ENCODE data around the gene ADAMTS12. TPM values are rescaled to one million over a fixed set of nuclear protein-coding genes. Genes with fewer than 3 reads are reported as not detected.

Gene ADAMTS12
- total RNA-seq, 2 donors from 2014 or later = 2.3 to 8.9 TPM

DNA sequence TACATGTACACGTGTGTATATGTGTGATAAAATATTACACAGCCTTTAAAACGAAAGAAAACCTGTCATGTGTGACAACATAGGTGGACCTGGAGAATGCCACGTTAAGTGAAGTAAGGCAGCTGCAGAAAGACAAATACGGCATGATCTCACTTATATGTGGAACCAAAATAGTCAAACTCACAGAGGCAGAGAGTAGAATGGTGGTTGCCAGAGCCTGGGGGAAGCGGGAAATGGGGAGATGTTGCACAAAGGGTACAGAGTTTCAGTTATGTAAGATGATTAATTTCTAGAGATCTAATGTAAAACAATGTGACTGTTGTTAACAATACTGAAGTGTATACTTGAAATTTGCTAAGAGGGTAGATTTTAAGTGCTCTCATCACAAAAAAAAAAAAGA, 34.8 kb downstream of the ADAMTS12 start:
- ATAC-seq = no peak

DNA sequence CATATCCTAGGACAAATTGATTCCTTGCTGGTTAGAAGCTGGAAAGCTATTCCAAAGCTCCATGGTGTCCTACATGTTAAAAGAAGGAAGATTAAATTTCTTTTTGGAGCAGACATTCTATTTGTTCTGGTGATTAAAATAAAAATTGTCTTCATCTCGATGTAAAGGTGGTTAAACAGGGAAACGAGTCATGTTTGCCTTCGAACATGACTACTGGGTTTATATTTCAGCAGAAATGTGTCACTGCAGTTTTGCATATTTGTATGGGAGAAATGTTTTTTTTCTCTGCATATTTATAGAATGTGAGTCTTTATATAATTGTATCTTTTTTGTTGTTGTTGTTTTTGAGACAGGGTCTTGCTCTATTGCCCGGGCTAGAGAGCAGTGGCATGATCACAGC, 36.4 kb downstream of the ADAMTS12 start:
- no peak overlapping the region for H3K27ac ChIP-seq
- WGBS, 2 donors = 71 to 72% methylated on average over 4 of the region's 4 CpGs
- H3K4me3 ChIP-seq = no peak overlapping the region
- no peaks in the 10 kb centered on the region for H3K9me3 ChIP-seq
- H3K4me1 ChIP-seq = no peaks in the 10 kb centered on the region
- no peak for DNase-seq
- no peaks in the 10 kb centered on the region for H3K36me3 ChIP-seq (replicated peaks in 1 of 2; ENCODE audit: insufficient read depth in 1 of 2, low read depth in 2 of 2)
- intact Hi-C loops (cut with DNase I) = no loop called here
- no peaks in the 10 kb centered on the region for H3K27me3 ChIP-seq
- ATAC-seq = no peak
- TF ChIP-seq, protein P1, sequence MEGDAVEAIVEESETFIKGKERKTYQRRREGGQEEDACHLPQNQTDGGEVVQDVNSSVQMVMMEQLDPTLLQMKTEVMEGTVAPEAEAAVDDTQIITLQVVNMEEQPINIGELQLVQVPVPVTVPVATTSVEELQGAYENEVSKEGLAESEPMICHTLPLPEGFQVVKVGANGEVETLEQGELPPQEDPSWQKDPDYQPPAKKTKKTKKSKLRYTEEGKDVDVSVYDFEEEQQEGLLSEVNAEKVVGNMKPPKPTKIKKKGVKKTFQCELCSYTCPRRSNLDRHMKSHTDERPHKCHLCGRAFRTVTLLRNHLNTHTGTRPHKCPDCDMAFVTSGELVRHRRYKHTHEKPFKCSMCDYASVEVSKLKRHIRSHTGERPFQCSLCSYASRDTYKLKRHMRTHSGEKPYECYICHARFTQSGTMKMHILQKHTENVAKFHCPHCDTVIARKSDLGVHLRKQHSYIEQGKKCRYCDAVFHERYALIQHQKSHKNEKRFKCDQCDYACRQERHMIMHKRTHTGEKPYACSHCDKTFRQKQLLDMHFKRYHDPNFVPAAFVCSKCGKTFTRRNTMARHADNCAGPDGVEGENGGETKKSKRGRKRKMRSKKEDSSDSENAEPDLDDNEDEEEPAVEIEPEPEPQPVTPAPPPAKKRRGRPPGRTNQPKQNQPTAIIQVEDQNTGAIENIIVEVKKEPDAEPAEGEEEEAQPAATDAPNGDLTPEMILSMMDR (IDR thresholded peaks at IDR 0.05) = no peak
- TF ChIP-seq POLR2A (IDR thresholded peaks at IDR 0.05) = no peak

More for the DNA sequence above, 34.8 kb downstream of the ADAMTS12 start:
- no peak for DNase-seq
- intact Hi-C loops (cut with DNase I) = no loop called here
- 49 to 52% methylated on average over 5 of the region's 5 CpGs for WGBS, 2 donors
- no peaks in the 10 kb centered on the region for H3K9me3 ChIP-seq
- no peak overlapping the region for H3K4me3 ChIP-seq
- no peak overlapping the region for H3K27ac ChIP-seq
- H3K4me1 ChIP-seq = no peaks in the 10 kb centered on the region
- no peaks in the 10 kb centered on the region for H3K27me3 ChIP-seq
- no peaks in the 10 kb centered on the region for H3K36me3 ChIP-seq (replicated peaks in 1 of 2; ENCODE audit: insufficient read depth in 1 of 2, low read depth in 2 of 2)
- no peak for TF ChIP-seq POLR2A (IDR thresholded peaks at IDR 0.05)
- TF ChIP-seq, protein P1 (IDR thresholded peaks at IDR 0.05) = no peak

DNA sequence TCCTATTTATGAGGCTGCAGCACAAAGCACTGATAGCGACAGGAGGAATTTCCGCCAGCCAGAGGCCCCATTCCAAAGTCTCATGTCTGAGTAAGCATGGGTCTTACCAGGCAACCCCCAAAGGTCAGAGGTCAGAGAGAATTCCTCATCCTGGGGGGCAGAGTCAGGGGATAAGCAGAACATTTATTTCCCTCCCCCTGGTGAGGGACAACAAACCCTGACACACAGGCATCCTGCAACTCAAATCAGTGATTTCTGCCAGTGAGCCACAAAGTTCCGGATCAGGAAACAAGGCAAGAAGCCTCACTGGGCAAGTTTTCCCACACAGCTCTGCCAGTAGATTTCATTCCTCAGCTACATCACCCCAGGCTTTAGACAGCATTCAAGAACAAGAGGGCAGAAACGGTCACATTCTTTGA, 37.0 kb downstream of the ADAMTS12 start:
- Histone ChIP-seq H3K9me3 (no peaks in the 10 kb centered on the region), H3K27ac (no peak overlapping the region), H3K27me3 (no peaks in the 10 kb centered on the region), H3K4me3 (no peak overlapping the region), H3K36me3 (replicated peaks in 1 of 2; ENCODE audit: insufficient read depth in 1 of 2, low read depth in 2 of 2) (no peaks in the 10 kb centered on the region), H3K4me1 (no peaks in the 10 kb centered on the region)
- TF ChIP-seq, protein P1 (IDR thresholded peaks at IDR 0.05) = no peak
- TF ChIP-seq POLR2A (IDR thresholded peaks at IDR 0.05) = no peak
- 42 to 54% methylated on average over 4 of the region's 4 CpGs for WGBS, 2 donors
- intact Hi-C loops (cut with DNase I) = no loop called here
- ATAC-seq (no peak), DNase-seq (peak in 1 of 4 donors; percentile 3)

DNA sequence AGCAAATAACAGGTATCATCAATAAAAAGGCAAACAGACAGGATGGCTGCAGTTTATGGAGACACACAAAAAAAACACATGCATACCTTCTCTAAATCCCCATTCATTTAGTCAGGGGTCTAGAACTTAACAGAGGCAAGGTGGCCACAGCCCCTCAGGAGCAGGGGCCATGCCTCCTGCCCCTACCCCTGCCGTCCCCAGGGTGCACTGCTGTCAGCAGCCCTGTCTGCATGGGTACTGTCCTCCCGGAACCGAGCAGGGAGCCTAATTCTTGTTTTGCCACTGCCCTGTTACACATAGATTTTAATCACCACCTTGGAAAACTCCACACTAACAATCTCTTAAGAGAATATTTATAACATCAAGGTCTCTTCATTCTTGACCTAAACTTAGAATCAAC, 39.0 kb downstream of the ADAMTS12 start:
- intact Hi-C loops (cut with DNase I) = no loop called here
- WGBS, 2 donors = 49 to 53% methylated on average over 3 of the region's 3 CpGs
- no peak for TF ChIP-seq POLR2A (IDR thresholded peaks at IDR 0.05)
- TF ChIP-seq, protein P1 (IDR thresholded peaks at IDR 0.05) = no peak
- no peak for ATAC-seq
- H3K27me3 ChIP-seq = no peaks in the 10 kb centered on the region
- H3K4me1 ChIP-seq = no peaks in the 10 kb centered on the region
- DNase-seq = no peak
- no peaks in the 10 kb centered on the region for H3K36me3 ChIP-seq (replicated peaks in 1 of 2; ENCODE audit: insufficient read depth in 1 of 2, low read depth in 2 of 2)
- no peak overlapping the region for H3K27ac ChIP-seq
- no peaks in the 10 kb centered on the region for H3K9me3 ChIP-seq
- no peak overlapping the region for H3K4me3 ChIP-seq

DNA sequence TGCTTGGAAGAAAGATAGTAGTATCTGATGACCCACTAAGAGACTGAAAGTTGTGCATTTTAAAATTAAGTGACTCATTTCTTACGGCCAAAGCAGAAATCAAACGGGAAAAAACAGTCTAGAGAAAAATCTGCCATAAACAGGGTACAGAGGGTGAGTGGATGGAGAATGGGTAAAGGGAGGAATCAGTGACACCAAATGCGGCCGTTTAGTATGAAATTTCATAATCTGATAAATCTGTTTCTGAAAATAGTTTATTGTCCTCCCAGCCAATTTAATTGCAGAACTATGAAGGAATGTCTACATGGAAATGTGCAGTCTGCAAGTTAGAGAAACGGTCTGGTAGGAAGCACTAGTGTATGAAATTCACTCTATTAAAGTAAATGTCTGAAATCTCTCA, 39.5 kb downstream of the ADAMTS12 start:
- Histone ChIP-seq H3K27ac (no peak overlapping the region), H3K4me3 (no peak overlapping the region), H3K36me3 (replicated peaks in 1 of 2; ENCODE audit: insufficient read depth in 1 of 2, low read depth in 2 of 2) (no peaks in the 10 kb centered on the region), H3K4me1 (no peaks in the 10 kb centered on the region), H3K9me3 (no peaks in the 10 kb centered on the region), H3K27me3 (no peaks in the 10 kb centered on the region)
- ATAC-seq = no peak
- no peak for DNase-seq
- intact Hi-C loops (cut with DNase I) = no loop called here
- 38 to 56% methylated on average over 5 of the region's 5 CpGs for WGBS, 2 donors
- TF ChIP-seq, protein P1 (IDR thresholded peaks at IDR 0.05) = no peak
- TF ChIP-seq POLR2A (IDR thresholded peaks at IDR 0.05) = no peak

Data from body of pancreas (tissue), 4 donors.